ENCODE data around the gene F2. TPM values are rescaled to one million over a fixed set of nuclear protein-coding genes. Genes with fewer than 3 reads are reported as not detected.

Gene F2
- total and polyA plus RNA-seq, 2 of the 13 experiments (the other 11 are each of a cell fraction or from before 2014, with no cell fraction given): 330 to 801 TPM

DNA sequence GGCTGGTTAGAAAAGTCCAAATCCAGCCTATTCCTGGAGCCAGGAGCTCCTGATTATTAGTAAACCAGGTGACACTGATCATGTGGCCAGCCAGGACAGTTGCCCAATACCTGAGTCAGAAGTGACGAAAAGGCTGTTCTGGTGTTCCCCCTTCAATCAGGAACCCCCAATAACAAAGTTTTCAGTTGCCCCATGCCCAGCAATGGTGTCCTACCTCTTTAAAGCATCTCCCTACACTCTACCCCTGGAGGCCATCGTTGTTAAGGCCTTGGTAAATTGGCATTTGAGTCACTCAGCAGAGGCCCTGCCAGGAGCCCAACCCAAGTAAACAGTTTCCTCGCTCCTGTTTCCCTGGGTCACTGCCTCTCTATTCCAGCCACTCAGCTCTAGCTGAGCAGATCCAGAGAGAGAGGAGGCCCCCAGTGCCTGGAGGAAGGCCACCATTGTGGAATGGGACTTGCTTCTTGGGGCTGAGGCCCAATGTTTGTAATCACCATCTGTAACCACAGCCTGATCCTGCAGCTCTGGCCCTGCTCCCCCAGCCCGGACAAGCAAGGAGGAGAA lies 43.6 kb upstream of the F2 start (continued):
- TF ChIP-seq, protein P1, sequence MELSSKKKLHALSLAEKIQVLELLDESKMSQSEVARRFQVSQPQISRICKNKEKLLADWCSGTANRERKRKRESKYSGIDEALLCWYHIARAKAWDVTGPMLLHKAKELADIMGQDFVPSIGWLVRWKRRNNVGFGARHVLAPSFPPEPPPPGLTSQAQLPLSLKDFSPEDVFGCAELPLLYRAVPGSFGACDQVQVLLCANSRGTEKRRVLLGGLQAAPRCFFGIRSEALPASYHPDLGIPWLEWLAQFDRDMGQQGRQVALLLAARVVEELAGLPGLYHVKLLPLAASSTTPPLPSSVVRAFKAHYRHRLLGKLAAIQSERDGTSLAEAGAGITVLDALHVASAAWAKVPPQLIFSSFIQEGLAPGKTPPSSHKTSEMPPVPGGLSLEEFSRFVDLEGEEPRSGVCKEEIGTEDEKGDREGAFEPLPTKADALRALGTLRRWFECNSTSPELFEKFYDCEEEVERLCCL (CRISPR knock-in tag; IDR thresholded peaks at IDR 0.05; ENCODE audit: borderline replicate concordance): no peak
- TF ChIP-seq ZNF543 (CRISPR knock-in tag; IDR thresholded peaks at IDR 0.05): no peak
- TF ChIP-seq ZNF777 (CRISPR knock-in tag; IDR thresholded peaks at IDR 0.05): no peak
- TF ChIP-seq CBX5 (CRISPR knock-in tag; IDR thresholded peaks at IDR 0.05; ENCODE audit: borderline replicate concordance): no peak; the same call in 1 of the 2 replicates
- TF ChIP-seq CHCHD3 (CRISPR knock-in tag; IDR thresholded peaks at IDR 0.05): no peak
- TF ChIP-seq, protein P2, sequence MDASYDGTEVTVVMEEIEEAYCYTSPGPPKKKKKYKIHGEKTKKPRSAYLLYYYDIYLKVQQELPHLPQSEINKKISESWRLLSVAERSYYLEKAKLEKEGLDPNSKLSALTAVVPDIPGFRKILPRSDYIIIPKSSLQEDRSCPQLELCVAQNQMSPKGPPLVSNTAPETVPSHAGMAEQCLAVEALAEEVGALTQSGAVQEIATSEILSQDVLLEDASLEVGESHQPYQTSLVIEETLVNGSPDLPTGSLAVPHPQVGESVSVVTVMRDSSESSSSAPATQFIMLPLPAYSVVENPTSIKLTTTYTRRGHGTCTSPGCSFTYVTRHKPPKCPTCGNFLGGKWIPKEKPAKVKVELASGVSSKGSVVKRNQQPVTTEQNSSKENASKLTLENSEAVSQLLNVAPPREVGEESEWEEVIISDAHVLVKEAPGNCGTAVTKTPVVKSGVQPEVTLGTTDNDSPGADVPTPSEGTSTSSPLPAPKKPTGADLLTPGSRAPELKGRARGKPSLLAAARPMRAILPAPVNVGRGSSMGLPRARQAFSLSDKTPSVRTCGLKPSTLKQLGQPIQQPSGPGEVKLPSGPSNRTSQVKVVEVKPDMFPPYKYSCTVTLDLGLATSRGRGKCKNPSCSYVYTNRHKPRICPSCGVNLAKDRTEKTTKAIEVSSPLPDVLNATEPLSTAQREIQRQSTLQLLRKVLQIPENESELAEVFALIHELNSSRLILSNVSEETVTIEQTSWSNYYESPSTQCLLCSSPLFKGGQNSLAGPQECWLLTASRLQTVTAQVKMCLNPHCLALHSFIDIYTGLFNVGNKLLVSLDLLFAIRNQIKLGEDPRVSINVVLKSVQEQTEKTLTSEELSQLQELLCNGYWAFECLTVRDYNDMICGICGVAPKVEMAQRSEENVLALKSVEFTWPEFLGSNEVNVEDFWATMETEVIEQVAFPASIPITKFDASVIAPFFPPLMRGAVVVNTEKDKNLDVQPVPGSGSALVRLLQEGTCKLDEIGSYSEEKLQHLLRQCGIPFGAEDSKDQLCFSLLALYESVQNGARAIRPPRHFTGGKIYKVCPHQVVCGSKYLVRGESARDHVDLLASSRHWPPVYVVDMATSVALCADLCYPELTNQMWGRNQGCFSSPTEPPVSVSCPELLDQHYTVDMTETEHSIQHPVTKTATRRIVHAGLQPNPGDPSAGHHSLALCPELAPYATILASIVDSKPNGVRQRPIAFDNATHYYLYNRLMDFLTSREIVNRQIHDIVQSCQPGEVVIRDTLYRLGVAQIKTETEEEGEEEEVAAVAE (CRISPR knock-in tag; IDR thresholded peaks at IDR 0.05; ENCODE audit: borderline replicate concordance): no peak
- TF ChIP-seq ZNF557 (CRISPR knock-in tag; IDR thresholded peaks at IDR 0.05): no peak
- TF ChIP-seq FOXJ3 (CRISPR knock-in tag; IDR thresholded peaks at IDR 0.05; ENCODE audit: borderline replicate concordance): no peak
- TF ChIP-seq, protein P3, sequence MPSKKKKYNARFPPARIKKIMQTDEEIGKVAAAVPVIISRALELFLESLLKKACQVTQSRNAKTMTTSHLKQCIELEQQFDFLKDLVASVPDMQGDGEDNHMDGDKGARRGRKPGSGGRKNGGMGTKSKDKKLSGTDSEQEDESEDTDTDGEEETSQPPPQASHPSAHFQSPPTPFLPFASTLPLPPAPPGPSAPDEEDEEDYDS (CRISPR knock-in tag; IDR thresholded peaks at IDR 0.05): no peak
- TF ChIP-seq POLR2AphosphoS5 (IDR thresholded peaks at IDR 0.05; ENCODE audit: low read depth, low read length): no peak
- TF ChIP-seq, protein P4, sequence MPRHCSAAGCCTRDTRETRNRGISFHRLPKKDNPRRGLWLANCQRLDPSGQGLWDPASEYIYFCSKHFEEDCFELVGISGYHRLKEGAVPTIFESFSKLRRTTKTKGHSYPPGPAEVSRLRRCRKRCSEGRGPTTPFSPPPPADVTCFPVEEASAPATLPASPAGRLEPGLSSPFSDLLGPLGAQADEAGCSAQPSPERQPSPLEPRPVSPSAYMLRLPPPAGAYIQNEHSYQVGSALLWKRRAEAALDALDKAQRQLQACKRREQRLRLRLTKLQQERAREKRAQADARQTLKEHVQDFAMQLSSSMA (CRISPR knock-in tag; IDR thresholded peaks at IDR 0.05): no peak
- TF ChIP-seq HNF4G (IDR thresholded peaks at IDR 0.05; ENCODE audit: borderline replicate concordance, low read depth, low read length): no peak
- TF ChIP-seq HNF4G (CRISPR knock-in tag; IDR thresholded peaks at IDR 0.05; ENCODE audit: borderline replicate concordance, low read depth): no peak
- no peak for TF ChIP-seq ZNF749 (CRISPR knock-in tag; IDR thresholded peaks at IDR 0.05; ENCODE audit: borderline replicate concordance)
- TF ChIP-seq RORA (CRISPR knock-in tag; IDR thresholded peaks at IDR 0.05): no peak
- TF ChIP-seq TOPORS (CRISPR knock-in tag; IDR thresholded peaks at IDR 0.05): no peak
- peak; percentile 67 for TF ChIP-seq ZNF501 (CRISPR knock-in tag; IDR thresholded peaks at IDR 0.05)
- no peak for TF ChIP-seq ZFP1 (CRISPR knock-in tag; IDR thresholded peaks at IDR 0.05)
- TF ChIP-seq NR2C2 (CRISPR knock-in tag; IDR thresholded peaks at IDR 0.05; ENCODE audit: borderline replicate concordance): no peak
- no peak for TF ChIP-seq ZSCAN29 (CRISPR knock-in tag; conservative IDR thresholded peaks at IDR 0.05)
- no peak for TF ChIP-seq SMYD3 (CRISPR knock-in tag; IDR thresholded peaks at IDR 0.05)
- TF ChIP-seq YEATS2 (CRISPR knock-in tag; IDR thresholded peaks at IDR 0.05; ENCODE audit: borderline replicate concordance): no peak
- no peak for TF ChIP-seq ZNF451 (CRISPR knock-in tag; IDR thresholded peaks at IDR 0.05)
- TF ChIP-seq, protein P5, sequence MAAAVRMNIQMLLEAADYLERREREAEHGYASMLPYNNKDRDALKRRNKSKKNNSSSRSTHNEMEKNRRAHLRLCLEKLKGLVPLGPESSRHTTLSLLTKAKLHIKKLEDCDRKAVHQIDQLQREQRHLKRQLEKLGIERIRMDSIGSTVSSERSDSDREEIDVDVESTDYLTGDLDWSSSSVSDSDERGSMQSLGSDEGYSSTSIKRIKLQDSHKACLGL (CRISPR knock-in tag; IDR thresholded peaks at IDR 0.05): no peak
